Stimulated activated CD8-positive, alpha-beta memory T cell treated with anti-CD3 and anti-CD28 coated beads, Interleukin-12 subunit alpha, Interleukin-12 subunit beta, amount 100 ng/mL, for 4 hours (primary cell): ENCODE data around the gene CSRNP2.
"Not testable (repeated sequence)": the region's sequence is repeated elsewhere in the genome, so short reads cannot be mapped to it uniquely, and the experiment has no call there.

Source experiments
- DNase-seq: peaks from one replicate; pipeline ENCODE4 v3.0.0-alpha.2; 2020; ENCODE audit warnings: low read depth

CSRNP2 gene

GRCh38 chr12:51083126-51083833 lies at the start of gene CSRNP2:
TSS of gene CSRNP2 (minus strand) at chr12:51083596. CDS start at chr12:51076561, 7,035 bp downstream.
- peak; percentile 88 for DNase-seq

DNA sequence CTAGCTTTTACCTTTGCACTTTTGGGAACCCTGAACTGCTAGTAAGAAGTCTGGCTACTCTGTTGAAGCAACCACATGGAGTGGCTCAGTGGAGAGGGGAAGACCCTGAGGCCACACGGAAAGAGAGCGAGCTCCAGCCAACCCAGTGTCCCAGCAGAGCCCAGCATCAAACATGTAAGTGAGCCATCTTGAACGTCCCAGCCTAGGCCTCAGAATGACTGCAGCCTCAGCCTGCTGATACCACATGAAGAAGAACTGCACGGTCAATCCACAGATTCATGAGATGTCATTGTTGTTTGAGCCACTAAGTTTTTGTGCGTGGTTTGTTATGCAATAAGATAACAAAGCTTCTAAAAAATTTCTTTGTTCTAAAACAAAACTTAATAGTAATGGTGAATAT lies 49.3 kb upstream of the CSRNP2 start:
- no peak for DNase-seq

DNA sequence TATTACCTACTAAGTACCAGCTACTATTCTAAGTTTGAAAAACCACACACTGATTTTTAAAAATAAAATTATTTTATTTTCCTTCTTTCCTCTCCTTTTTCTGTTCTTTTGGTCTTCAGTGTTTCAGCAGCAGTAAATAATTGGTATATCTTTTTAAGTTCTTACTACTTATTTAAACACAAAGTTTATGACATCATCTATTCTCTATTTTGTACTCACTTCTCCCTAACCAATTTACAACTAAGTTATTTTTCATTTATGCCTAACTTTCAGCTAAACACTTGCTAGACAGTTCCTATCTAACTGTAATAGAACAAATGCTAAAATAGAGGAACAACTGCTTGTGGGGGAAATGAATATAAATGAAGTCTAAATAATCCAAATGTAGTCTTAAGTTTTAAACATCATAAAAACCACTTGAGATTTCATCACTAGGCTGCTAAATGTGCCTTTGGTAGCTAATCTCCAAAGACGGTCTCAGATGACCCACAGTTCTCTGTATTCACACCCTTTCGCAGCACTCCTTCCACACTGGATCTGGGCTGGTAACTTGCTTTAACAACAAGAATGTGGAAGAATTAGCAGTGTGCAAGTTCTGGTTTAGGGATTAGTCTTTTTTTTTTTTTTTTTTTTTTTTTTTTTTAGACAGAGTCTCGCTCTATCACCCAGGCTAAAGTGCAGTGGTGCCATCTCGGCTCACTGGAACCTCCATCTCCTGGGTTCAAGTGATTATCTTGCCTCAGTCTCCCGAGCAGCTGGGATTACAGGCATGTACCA lies 48.5 kb upstream of the CSRNP2 start:
- DNase-seq: no peak

DNA sequence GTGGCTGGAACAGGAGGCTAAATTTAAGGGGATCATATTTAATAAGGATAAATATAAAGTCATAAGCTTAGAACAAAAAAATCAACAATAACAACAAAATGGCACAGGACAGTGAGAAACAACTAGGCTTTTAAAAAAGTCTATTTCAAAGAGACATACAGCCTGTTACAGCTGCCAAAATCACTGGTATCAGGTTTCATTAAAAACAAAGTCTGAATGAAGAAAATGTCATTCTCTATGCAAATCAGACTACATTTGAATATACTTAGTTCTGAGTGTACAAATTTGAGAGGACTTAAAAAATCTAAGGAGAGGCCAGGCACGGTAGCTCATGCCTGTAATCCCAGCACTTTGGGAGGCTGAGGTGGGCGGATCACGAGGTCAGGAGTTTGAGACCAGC lies 45.5 kb upstream of the CSRNP2 start:
- no peak for DNase-seq

DNA sequence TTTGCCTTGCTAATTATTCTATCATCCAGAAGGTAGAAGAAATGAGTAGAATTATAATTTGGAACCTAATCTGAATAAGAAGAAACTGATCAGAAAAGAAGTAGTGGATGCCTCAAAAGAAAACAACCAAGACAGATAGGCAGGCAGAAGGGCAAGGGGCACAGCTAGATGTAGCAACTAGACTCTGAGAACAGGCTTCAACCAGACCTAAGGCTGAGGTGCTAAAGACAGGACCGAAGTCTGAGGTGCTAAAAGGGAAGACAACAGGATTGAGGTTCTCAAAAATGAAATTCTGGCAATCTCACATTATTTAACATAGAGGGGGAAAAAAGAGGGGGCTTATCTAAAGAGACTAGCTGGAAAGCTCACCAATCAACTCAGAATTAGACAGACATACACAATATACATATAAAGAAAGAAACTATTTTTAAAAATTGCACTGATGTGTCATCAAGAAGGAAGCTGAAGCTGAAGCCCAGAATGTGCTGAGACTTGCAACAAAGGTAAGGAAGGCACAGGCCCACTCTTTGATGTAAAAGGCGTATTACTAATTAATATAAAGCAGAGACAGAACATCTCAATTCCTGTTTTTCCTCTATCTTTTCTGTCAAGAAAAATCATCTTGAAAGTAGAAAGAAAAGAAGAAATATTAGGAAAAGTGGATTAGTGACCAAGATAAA lies 43.8 kb upstream of the CSRNP2 start:
- no peak for DNase-seq

GRCh38 chr12:51126297-51126696 lies 42.9 kb upstream of the CSRNP2 start:
- DNase-seq: no peak

DNA sequence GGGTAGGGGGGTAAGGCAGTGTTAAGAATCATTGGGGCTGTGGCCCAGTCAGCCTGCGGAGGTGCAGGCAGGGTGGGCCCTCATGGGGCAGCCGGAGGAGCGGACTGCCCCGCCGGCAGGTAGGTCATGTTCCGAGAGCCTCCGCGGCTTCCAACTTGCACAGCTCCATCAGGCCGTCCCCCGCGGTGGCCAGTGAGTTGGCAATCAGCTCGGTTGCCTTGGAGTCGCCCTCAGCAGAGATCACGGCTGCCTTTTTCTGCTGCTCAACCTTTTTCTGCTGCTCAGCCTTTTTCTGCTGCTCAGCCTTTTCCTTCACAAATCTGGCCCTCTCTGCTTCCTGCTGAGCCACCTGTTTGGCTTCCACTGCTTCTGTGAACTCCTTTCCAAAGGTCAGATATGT lies 41.1 kb upstream of the CSRNP2 start:
- DNase-seq: no peak

GRCh38 chr12:51122844-51123243 lies 39.4 kb upstream of the CSRNP2 start:
- DNase-seq: no peak

- DNase-seq: no peak
These were observed 35.3 kb upstream of the CSRNP2 start for GRCh38 chr12:51118706-51119105.

GRCh38 chr12:51115533-51115932 lies 32.1 kb upstream of the CSRNP2 start:
- no peak for DNase-seq

DNA sequence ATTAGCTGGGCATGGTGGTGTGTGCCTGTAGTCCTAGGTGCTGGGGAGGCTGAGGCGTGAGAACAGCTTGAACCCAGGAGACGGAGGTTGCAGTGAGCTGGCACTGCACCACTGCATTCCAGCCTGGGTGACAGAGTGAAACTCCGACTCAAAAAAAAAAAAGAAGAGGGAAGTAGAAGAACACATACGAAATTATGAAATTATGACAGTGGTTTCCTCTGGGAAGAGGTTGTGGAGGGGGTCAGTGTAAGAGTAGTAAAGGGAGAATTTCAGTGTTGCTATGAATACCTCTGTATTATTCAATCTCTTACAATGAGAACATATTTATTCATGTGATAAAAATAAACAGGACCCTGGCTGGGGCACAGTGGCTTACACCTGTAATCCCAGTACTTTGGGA lies 24.7 kb upstream of the CSRNP2 start:
- no peak for DNase-seq

- no peak for DNase-seq
These were observed 20.6 kb upstream of the CSRNP2 start for GRCh38 chr12:51103977-51104376.

GRCh38 chr12:51098611-51099010 lies 15.2 kb upstream of the CSRNP2 start:
- no peak for DNase-seq

- no peak for DNase-seq
These were observed 7.4 kb upstream of the CSRNP2 start for GRCh38 chr12:51090705-51091229.

DNA sequence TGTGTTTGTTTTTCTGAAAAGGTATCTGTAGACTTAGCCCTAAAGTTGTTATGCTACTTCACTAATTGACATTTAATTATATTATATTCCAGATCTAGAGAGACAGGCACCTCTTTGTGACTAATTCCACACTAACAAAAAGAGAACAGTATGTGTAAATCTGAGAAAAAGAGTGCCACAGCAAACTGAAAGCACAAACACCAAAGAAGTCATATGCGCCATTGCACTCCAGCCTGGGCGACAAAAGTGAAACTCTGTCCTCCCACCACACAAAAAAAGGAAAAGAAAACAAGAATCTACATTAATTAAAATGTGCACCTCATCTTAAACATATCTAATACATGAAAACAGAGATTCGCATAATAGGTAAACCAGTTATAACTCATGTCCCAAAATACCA lies 4.4 kb upstream of the CSRNP2 start:
- DNase-seq: no peak

DNA sequence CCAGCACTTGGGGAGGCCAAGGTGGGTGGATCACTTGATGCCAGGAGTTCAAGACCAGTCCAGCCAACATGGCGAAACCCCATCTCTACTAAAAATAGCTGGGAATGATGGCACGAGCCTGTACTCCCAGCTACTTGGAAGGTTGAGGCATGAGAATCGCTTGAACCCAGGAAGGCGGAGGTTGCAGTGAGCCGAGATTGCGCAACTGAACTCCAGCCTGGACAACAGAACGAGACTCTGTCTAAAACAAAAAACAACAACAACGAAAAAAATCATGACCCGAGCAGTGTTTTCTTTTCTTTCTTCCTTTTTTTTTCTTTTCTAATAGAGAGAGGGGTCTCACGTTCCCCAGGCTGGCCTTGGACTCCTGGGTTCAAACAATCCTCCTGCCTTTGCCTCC lies 3.5 kb upstream of the CSRNP2 start:
- no peak for DNase-seq

GRCh38 chr12:51085757-51086156 lies 2.4 kb upstream of the CSRNP2 start:
- DNase-seq: no peak

GRCh38 chr12:51082561-51083125 lies 753 bp downstream of the CSRNP2 start:
- no peak for DNase-seq

- DNase-seq: no peak
These were observed 2.0 kb downstream of the CSRNP2 start for GRCh38 chr12:51081421-51081820.

- no peak for DNase-seq
These were observed 3.3 kb downstream of the CSRNP2 start for GRCh38 chr12:51080136-51080535.

GRCh38 chr12:51078866-51079265 lies 4.5 kb downstream of the CSRNP2 start:
- DNase-seq: not testable (repeated sequence)

DNA sequence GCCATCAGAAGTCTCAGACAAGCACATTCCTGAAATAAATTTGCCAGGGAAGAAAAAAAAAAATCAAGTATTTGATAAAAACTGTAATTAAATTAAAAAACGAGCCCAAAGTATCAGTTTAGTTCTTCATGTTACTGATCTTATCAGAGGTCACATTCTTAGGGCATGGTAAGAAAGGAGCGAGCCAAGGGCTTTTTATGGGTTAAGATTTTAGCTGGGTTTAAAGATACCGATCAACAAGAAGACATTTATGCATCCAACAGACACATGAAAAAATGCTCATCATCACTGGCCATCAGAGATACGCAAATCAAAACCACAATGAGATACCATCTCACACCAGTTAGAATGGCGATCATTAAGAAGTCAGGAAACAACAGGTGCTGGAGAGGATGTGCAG lies 5.0 kb downstream of the CSRNP2 start:
- not testable (repeated sequence) for DNase-seq
